EL (cell line): ENCODE measurements around the gene CCDC149.

Experiments
- DNase-seq: peaks from one replicate; pipeline ENCODE4 v3.0.0-alpha.2; 2016

CCDC149 gene

GRCh38 chr4:24772061-24772705, 140.7 kb downstream of the CCDC149 start:
- DNase-seq, result no peak

GRCh38 chr4:24771241-24771640, 141.6 kb downstream of the CCDC149 start:
- DNase-seq, result no peak

- no peak for DNase-seq
Measured at GRCh38 chr4:24770667-24771066, 142.2 kb downstream of the CCDC149 start.

- peak; percentile 97 for DNase-seq
Measured at GRCh38 chr4:24770032-24770584, 142.7 kb downstream of the CCDC149 start.

- no peak for DNase-seq
Measured at GRCh38 chr4:24769571-24769970, 143.3 kb downstream of the CCDC149 start.

- no peak for DNase-seq
Measured at GRCh38 chr4:24768604-24769003, 144.2 kb downstream of the CCDC149 start.

GRCh38 chr4:24768006-24768405, 144.8 kb downstream of the CCDC149 start:
- no peak for DNase-seq

GRCh38 chr4:24765376-24765988, 147.4 kb downstream of the CCDC149 start:
- peak; percentile 19 for DNase-seq

GRCh38 chr4:24764345-24764744, 148.5 kb downstream of the CCDC149 start:
- peak; percentile 21 for DNase-seq

- DNase-seq, result peak; percentile 63
Measured at GRCh38 chr4:24763631-24764297, 149.1 kb downstream of the CCDC149 start.
